Measurements from ENCODE around the gene TAS2R38. TPM values are rescaled to one million over a fixed set of nuclear protein-coding genes. Genes with fewer than 3 reads are reported as not detected.

The TAS2R38 gene
- total RNA-seq, 2 donors from 2014 or later, result not detected

DNA sequence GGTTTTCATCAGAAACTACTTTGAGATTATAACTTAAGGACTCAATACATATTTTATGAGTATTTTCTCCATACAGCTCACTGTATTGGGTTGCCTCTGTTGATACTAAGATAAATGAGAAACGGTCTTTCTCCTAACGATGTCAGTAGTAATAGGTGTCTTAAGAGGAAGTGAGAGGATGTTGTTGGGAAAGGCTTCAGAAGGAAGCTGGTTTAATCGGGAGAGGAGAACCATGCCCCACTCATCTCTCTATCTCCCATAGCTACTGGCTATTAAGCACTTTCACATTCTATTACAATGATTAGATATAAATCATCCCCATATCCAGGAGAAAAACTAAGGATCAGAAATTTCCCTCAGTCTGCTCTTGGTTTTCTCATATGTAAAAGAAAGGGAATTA, 28.8 kb downstream of the TAS2R38 start:
- H3K36me3 ChIP-seq, result no peaks in the 10 kb centered on the region
- no peak for DNase-seq (ENCODE audit: low spot score)
- TF ChIP-seq, protein P1, sequence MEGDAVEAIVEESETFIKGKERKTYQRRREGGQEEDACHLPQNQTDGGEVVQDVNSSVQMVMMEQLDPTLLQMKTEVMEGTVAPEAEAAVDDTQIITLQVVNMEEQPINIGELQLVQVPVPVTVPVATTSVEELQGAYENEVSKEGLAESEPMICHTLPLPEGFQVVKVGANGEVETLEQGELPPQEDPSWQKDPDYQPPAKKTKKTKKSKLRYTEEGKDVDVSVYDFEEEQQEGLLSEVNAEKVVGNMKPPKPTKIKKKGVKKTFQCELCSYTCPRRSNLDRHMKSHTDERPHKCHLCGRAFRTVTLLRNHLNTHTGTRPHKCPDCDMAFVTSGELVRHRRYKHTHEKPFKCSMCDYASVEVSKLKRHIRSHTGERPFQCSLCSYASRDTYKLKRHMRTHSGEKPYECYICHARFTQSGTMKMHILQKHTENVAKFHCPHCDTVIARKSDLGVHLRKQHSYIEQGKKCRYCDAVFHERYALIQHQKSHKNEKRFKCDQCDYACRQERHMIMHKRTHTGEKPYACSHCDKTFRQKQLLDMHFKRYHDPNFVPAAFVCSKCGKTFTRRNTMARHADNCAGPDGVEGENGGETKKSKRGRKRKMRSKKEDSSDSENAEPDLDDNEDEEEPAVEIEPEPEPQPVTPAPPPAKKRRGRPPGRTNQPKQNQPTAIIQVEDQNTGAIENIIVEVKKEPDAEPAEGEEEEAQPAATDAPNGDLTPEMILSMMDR (IDR thresholded peaks at IDR 0.05), result no peak
- TF ChIP-seq POLR2AphosphoS5 (IDR thresholded peaks at IDR 0.05), result no peak
- no peak for TF ChIP-seq POLR2A (IDR thresholded peaks at IDR 0.05)
- H3K4me3 ChIP-seq, result no peak overlapping the region
- no peaks in the 10 kb centered on the region for H3K27me3 ChIP-seq (replicated peaks; ENCODE audit: insufficient read depth)
- no peaks in the 10 kb centered on the region for H3K9me3 ChIP-seq
- intact Hi-C loops (cut with DNase I), result no loop called here
- H3K4me1 ChIP-seq (replicated peaks), result no peaks in the 10 kb centered on the region
- WGBS, result 76% methylated on average over 3 of the region's 3 CpGs
- H3K27ac ChIP-seq, result no peak overlapping the region

DNA sequence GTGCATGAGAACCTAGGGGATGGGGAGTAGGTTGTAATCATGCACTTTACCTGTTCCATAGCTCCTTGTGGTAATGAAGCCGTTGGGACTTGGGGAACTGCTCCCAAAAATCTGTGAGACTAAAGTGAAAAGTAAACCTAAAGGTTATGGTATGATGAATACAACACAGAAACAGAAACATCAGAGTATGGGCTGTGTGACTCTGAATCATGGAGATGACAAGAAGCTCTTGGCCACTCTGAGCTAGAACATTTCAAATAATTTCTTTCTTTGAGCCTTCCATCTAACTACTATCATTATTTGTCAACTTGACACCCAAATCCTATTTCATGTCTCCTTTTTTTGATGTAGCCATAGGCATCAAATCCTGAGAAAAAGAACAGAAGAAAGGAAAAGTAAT, 29.7 kb downstream of the TAS2R38 start:
- Histone ChIP-seq H3K36me3 (no peaks in the 10 kb centered on the region), H3K27ac (no peak overlapping the region), H3K9me3 (no peaks in the 10 kb centered on the region), H3K4me3 (no peak overlapping the region), H3K4me1 (replicated peaks) (no peaks in the 10 kb centered on the region), H3K27me3 (replicated peaks; ENCODE audit: insufficient read depth) (no peaks in the 10 kb centered on the region)
- WGBS, result 77% methylated on average over 1 of the region's 1 CpG
- TF ChIP-seq, protein P1 (IDR thresholded peaks at IDR 0.05), result no peak
- no peak for TF ChIP-seq POLR2AphosphoS5 (IDR thresholded peaks at IDR 0.05)
- TF ChIP-seq POLR2A (IDR thresholded peaks at IDR 0.05), result no peak
- no peak for DNase-seq (ENCODE audit: low spot score)
- intact Hi-C loops (cut with DNase I), result no loop called here

DNA sequence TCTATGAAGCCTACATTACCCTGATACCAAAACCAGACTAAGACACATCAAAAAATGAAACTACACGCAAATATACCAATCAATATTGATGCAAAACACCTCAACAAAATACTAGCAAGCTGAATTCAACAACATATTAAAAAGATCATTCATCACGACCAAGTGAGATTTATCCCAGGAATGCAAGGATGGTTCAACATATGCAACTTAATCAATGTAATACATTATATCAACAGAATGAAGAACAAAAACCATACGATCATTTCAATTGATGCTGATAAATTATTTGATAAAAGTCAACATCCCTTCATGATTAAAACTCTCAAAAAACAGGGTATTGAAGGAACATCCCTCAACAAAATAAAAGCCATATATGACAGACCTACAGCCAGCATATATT, 32.5 kb downstream of the TAS2R38 start:
- H3K27ac ChIP-seq, result no peak overlapping the region
- H3K36me3 ChIP-seq, result no peaks in the 10 kb centered on the region
- no peak for TF ChIP-seq POLR2AphosphoS5 (IDR thresholded peaks at IDR 0.05)
- no peak for TF ChIP-seq POLR2A (IDR thresholded peaks at IDR 0.05)
- TF ChIP-seq, protein P1 (IDR thresholded peaks at IDR 0.05), result no peak
- no peaks in the 10 kb centered on the region for H3K27me3 ChIP-seq (replicated peaks; ENCODE audit: insufficient read depth)
- H3K4me3 ChIP-seq, result no peak overlapping the region
- H3K9me3 ChIP-seq, result no peaks in the 10 kb centered on the region
- WGBS, result 95% methylated on average over 3 of the region's 3 CpGs
- intact Hi-C loops (cut with DNase I), result no loop called here
- no peaks in the 10 kb centered on the region for H3K4me1 ChIP-seq (replicated peaks)
- DNase-seq (ENCODE audit: low spot score), result no peak

DNA sequence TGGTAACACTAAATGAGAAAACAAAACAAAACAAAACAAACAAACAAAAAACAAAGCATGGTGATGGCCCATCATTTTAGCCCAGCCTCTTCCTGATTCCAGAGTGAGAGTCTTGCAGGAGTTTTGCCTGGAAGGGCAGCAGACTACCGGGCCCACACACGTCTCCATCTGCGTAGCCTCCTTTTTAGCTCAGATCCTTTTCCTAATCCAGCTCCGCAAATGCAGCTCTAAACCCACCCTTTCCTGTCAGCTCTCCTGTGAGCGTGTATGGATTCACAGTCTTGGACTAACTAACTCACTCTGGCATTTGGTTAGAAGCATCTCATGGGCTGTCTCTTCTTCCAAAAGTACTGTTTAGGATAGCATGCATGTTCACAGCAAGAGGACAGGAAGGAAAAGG, 43.4 kb downstream of the TAS2R38 start:
- Histone ChIP-seq H3K27ac (no peak overlapping the region), H3K36me3 (no peaks in the 10 kb centered on the region), H3K9me3 (no peaks in the 10 kb centered on the region), H3K4me1 (replicated peaks) (no peaks in the 10 kb centered on the region), H3K27me3 (replicated peaks; ENCODE audit: insufficient read depth) (no peaks in the 10 kb centered on the region), H3K4me3 (no peak overlapping the region)
- DNase-seq (ENCODE audit: low spot score), result no peak
- no peak for TF ChIP-seq POLR2AphosphoS5 (IDR thresholded peaks at IDR 0.05)
- no peak for TF ChIP-seq POLR2A (IDR thresholded peaks at IDR 0.05)
- TF ChIP-seq, protein P1 (IDR thresholded peaks at IDR 0.05), result no peak
- intact Hi-C loops (cut with DNase I), result no loop called here
- WGBS, result 69% methylated on average over 5 of the region's 5 CpGs

DNA sequence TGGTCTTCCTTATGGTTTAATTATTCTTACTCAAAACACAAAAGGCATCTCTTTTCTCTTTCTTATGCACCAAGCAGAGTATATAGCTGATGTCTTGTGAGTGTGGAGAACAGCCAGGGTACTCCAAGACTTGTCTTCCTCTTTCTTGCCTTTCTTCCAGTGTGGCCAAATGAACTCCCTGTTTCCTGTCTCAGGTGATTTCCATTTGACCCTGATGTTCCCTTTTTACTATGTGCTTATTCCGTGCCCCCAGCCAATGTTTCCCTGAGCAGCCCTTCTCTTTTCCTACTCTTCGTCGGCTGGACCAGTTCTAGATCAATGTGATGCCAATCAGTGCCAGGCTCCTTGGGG, 44.8 kb downstream of the TAS2R38 start:
- no peak overlapping the region for H3K4me3 ChIP-seq
- TF ChIP-seq POLR2AphosphoS5 (IDR thresholded peaks at IDR 0.05), result no peak
- TF ChIP-seq, protein P1 (IDR thresholded peaks at IDR 0.05), result no peak
- TF ChIP-seq POLR2A (IDR thresholded peaks at IDR 0.05), result no peak
- WGBS, result 86% methylated on average over 3 of the region's 3 CpGs
- intact Hi-C loops (cut with DNase I), result no loop called here
- H3K9me3 ChIP-seq, result no peaks in the 10 kb centered on the region
- no peak overlapping the region for H3K27ac ChIP-seq
- H3K36me3 ChIP-seq, result no peaks in the 10 kb centered on the region
- no peaks in the 10 kb centered on the region for H3K27me3 ChIP-seq (replicated peaks; ENCODE audit: insufficient read depth)
- DNase-seq (ENCODE audit: low spot score), result no peak
- no peaks in the 10 kb centered on the region for H3K4me1 ChIP-seq (replicated peaks)

Data from prostate gland (tissue), 2 donors.